GM12878 (cell line): ENCODE results near the gene FJX1. TPM values are rescaled to one million over a fixed set of nuclear protein-coding genes. Genes with fewer than 3 reads are reported as not detected.

Source experiments
- ATAC-seq: fragments of 200-7000 bp; cut with Tn5 transposase; 3 replicates; pipeline ENCODE4 v1.9.1; 2020; ENCODE audit warnings: mild to moderate bottlenecking, moderate library complexity
- BruUV-seq: library from RNA; stranded (reverse); fragments of 400-500 nt; replicated peaks from 2 replicates; lab custom pipeline; 2021; lab: Mats Ljungman, UMichigan
- CTCF ChIA-PET: fragments of 300-600 bp; sonication (Branson Sonifier 250); formaldehyde crosslinking; extraction: SDS; loops from one replicate; lab custom pipeline; 2021; ENCODE audit warnings: inconsistent platforms; lab: Yijun Ruan, JAX
- POLR2A ChIA-PET: fragments of 350-600 bp; formaldehyde crosslinking; extraction: SDS; loops from one replicate; lab custom pipeline; 2021; ENCODE audit warnings: inconsistent platforms; lab: Charles Lee
- RAD21 ChIA-PET: fragments of 300-600 bp; sonication (Branson Sonifier 250); formaldehyde crosslinking; loops from one replicate; lab custom pipeline; 2023; ENCODE audit warnings: antibody characterized with exemption; ENCODE audit not compliant: unreplicated experiment; lab: Charles Lee
- SMC1A ChIA-PET: fragments of 300-600 bp; sonication (Branson Sonifier 250); formaldehyde crosslinking; loops from one replicate; lab custom pipeline; 2023; ENCODE audit not compliant: unreplicated experiment, uncharacterized antibody; lab: Charles Lee
- DNase-seq: peaks from one replicate; pipeline ENCODE4 v3.0.0-alpha.2; 2011; ENCODE audit warnings: low read depth, low spot score
- FAIRE-seq: peaks from 3 replicates; lab custom pipeline; 2011; peaks lifted over from hg19 to GRCh38; lab: Jason Lieb, UNC
- H2AFZ ChIP-seq: 2 replicates; pipeline ENCODE4 v1.6.0; 2011; ENCODE audit warnings: low read depth, low read length, control low read depth; ENCODE audit not compliant: control insufficient read depth
- H3K27ac ChIP-seq: 2 replicates; pipeline ENCODE4 v1.5.1; 2011; ENCODE audit warnings: control low read depth; ENCODE audit not compliant: control insufficient read depth, insufficient read depth
- H3K27me3 ChIP-seq, 2 experiments: replicated peaks in 1 of 2; 2 replicates each; pipeline versions ENCODE4 v1.6.0 to v1.6.1; 2011; ENCODE audit warnings: low read length in 1 of 2; ENCODE audit not compliant: control insufficient read depth in 2 of 2, insufficient read depth in 2 of 2
- H3K36me3 ChIP-seq, 2 experiments: 2 replicates each; pipeline ENCODE4 v1.5.1; 2011; ENCODE audit warnings: low read length in 1 of 2; ENCODE audit not compliant: control insufficient read depth in 2 of 2, insufficient read depth in 2 of 2
- H3K4me1 ChIP-seq: 2 replicates; pipeline ENCODE4 v1.6.1; 2011; ENCODE audit warnings: mild to moderate bottlenecking, low read length, moderate library complexity, mixed read lengths; ENCODE audit not compliant: control insufficient read depth, insufficient read depth
- H3K4me2 ChIP-seq: 2 replicates; pipeline ENCODE4 v1.6.0; 2011; ENCODE audit warnings: control low read depth; ENCODE audit not compliant: control insufficient read depth, insufficient read depth
- H3K4me3 ChIP-seq: fragments of 200-600 bp; sonication (generic); 2 replicates; pipeline ENCODE4 v1.5.1; 2016
- H3K79me2 ChIP-seq: 2 replicates; pipeline ENCODE4 v1.6.0; 2011; ENCODE audit warnings: low read length; ENCODE audit not compliant: control insufficient read depth, insufficient read depth
- H3K9ac ChIP-seq: 2 replicates; pipeline ENCODE4 v1.8.0; 2011; ENCODE audit warnings: low read length, control low read depth, mixed read lengths; ENCODE audit not compliant: control insufficient read depth, insufficient read depth
- H3K9me3 ChIP-seq: replicated peaks from 3 replicates; pipeline ENCODE4 v1.5.1; 2011; ENCODE audit warnings: mild to moderate bottlenecking, low read length; ENCODE audit not compliant: control insufficient read depth, insufficient read depth
- H4K20me1 ChIP-seq: 2 replicates; pipeline ENCODE4 v1.6.0; 2011; ENCODE audit not compliant: control insufficient read depth, insufficient read depth
- BACH1 ChIP-seq: fragments of 450-650 bp; IDR thresholded peaks from 2 replicates; pipeline ENCODE4 v1.6.1; 2017; ENCODE audit warnings: mild to moderate bottlenecking, borderline replicate concordance
- CREB1 ChIP-seq: IDR thresholded peaks from 2 replicates; pipeline ENCODE4 v1.6.1; 2012; ENCODE audit warnings: low read depth, mild to moderate bottlenecking, inconsistent platforms
- IRF4 ChIP-seq: IDR thresholded peaks from 2 replicates; pipeline ENCODE4 v1.6.1; 2011; ENCODE audit warnings: low read depth, low read length
- LARP7 ChIP-seq: fragments of 450-650 bp; IDR thresholded peaks from 2 replicates; pipeline ENCODE4 v1.6.1; 2017; ENCODE audit warnings: mild to moderate bottlenecking
- RUNX3 ChIP-seq: IDR thresholded peaks from 2 replicates; pipeline ENCODE4 v1.6.1; 2012; ENCODE audit warnings: low read length, inconsistent platforms
- YY1 ChIP-seq: IDR thresholded peaks from 2 replicates; pipeline ENCODE4 v1.6.1; 2011; ENCODE audit warnings: low read depth, mild to moderate bottlenecking, low read length
- WGBS: methylation state at CpG from one replicate; pipeline ENCODE4 v1.1.6; 2016; ENCODE audit warnings: low lambda C conversion rate; ENCODE audit not compliant: insufficient replicate concordance, insufficient coverage; ENCODE audit errors: missing lambda C conversion rate; 5-methylcytosine and 5-hydroxymethylcytosine counted together
- in situ Hi-C: fragments of 300-500 bp; cut with MboI; formaldehyde crosslinking; loops from 9 replicates; pipeline ENCODE4 v1.14.3; 2018; ENCODE audit warnings: mixed read lengths
- intact Hi-C: fragments of 100-400 bp; cut with micrococcal nuclease; formaldehyde crosslinking; loops from one replicate; pipeline ENCODE4 v1.14.2; 2022; ENCODE audit not compliant: unreplicated experiment
- polyA plus RNA-seq, 11 experiments: library from polyadenylated mRNA; depleted of rRNA in 4 of 11; unstranded in 6 of 11; stranded (reverse) in 5 of 11; fragments of >200 nt; fragmentation: Nextera tagmentation in 4 of 11; fragmentation: Illumina TruSeq in 1 of 11; extraction: Ambion mirVana in 4 of 11; extraction: Trizol in 1 of 11; gene quantifications; 1 replicate in 1 of 11; 2 replicates in 10 of 11; pipeline versions ENCODE4 v1.2.1 to v1.2.3, GENCODE V29; 2011 to 2016; ENCODE audit warnings: inconsistent platforms in 2 of 11, missing spikeins in 2 of 11, low read depth in 1 of 11
- total RNA-seq, 4 experiments: library from RNA; depleted of rRNA in 3 of 4; stranded (reverse); fragments of >200 nt in 3 of 4; fragmentation: Illumina TruSeq in 1 of 4; extraction: Trizol in 1 of 4; gene quantifications; 2 replicates each; pipeline versions ENCODE4 v1.2.1 to v1.2.3, GENCODE V29; 2013 to 2021
- TF ChIP-seq, protein P1 (sequence below): fragments of 450-650 bp; IDR thresholded peaks from 2 replicates; pipeline ENCODE4 v1.6.1; 2017; ENCODE audit warnings: mild to moderate bottlenecking, moderate library complexity
- TF ChIP-seq, protein P2 (sequence below): IDR thresholded peaks from 2 replicates; pipeline ENCODE4 v1.6.1; 2012; ENCODE audit warnings: mild to moderate bottlenecking, low read depth, low read length

The FJX1 gene
- total and polyA plus RNA-seq, 10 of the 15 experiments (the other 5 are each of a cell fraction or from before 2014, with no cell fraction given), result 1.7 to 26.1 (median 10.0) TPM

GRCh38 chr11:35571696-35572095 lies 46.6 kb upstream of the FJX1 start (continued):
- TF ChIP-seq, protein P1, sequence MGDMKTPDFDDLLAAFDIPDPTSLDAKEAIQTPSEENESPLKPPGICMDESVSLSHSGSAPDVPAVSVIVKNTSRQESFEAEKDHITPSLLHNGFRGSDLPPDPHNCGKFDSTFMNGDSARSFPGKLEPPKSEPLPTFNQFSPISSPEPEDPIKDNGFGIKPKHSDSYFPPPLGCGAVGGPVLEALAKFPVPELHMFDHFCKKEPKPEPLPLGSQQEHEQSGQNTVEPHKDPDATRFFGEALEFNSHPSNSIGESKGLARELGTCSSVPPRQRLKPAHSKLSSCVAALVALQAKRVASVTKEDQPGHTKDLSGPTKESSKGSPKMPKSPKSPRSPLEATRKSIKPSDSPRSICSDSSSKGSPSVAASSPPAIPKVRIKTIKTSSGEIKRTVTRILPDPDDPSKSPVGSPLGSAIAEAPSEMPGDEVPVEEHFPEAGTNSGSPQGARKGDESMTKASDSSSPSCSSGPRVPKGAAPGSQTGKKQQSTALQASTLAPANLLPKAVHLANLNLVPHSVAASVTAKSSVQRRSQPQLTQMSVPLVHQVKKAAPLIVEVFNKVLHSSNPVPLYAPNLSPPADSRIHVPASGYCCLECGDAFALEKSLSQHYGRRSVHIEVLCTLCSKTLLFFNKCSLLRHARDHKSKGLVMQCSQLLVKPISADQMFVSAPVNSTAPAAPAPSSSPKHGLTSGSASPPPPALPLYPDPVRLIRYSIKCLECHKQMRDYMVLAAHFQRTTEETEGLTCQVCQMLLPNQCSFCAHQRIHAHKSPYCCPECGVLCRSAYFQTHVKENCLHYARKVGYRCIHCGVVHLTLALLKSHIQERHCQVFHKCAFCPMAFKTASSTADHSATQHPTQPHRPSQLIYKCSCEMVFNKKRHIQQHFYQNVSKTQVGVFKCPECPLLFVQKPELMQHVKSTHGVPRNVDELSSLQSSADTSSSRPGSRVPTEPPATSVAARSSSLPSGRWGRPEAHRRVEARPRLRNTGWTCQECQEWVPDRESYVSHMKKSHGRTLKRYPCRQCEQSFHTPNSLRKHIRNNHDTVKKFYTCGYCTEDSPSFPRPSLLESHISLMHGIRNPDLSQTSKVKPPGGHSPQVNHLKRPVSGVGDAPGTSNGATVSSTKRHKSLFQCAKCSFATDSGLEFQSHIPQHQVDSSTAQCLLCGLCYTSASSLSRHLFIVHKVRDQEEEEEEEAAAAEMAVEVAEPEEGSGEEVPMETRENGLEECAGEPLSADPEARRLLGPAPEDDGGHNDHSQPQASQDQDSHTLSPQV, result no peak

DNA sequence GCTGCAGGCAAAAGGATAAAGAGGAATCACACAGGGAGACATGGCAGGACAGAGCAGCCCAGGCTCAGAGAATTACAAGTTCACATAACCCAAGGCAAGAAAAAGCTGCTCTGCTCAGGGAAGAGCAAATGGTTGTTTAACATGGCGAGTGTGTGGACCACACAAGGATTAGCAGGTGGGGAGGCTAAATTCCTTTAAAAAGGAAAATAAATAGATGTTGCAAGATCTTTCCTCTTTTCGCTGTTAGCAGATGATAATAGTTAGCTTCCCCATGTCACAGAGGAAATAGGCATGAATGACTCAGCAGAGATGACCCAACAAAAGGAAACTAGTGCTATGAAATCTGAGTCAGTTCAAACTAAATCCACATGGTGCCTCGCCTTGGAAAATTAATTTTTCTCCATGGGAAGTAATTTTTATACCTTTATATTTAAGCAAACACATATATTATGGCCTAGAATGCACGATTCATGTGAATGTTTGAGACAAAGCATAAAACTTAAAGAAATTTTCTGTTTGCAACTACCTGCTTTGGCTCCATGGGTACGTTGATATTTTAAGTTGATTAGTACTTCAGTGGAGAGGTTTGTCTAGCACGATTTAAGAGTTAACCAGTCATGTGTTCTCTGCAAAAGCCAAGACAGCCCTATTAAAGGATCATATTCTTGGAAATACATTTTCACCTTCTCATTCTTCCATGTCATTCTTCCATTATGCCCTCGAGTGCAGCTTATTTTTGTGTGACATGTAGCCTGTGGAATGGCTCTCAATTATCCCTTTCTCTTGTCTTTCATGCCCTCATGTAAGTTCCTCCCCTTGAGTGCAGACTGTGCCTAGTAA lies 38.5 kb upstream of the FJX1 start:
- H3K4me2 ChIP-seq, result no peak overlapping the region
- H3K9me3 ChIP-seq, result no peaks in the 10 kb centered on the region
- TF ChIP-seq CREB1, result no peak
- no peak for TF ChIP-seq LARP7
- TF ChIP-seq RUNX3, result no peak
- no peak for TF ChIP-seq YY1
- no peak for TF ChIP-seq IRF4
- TF ChIP-seq, protein P2, sequence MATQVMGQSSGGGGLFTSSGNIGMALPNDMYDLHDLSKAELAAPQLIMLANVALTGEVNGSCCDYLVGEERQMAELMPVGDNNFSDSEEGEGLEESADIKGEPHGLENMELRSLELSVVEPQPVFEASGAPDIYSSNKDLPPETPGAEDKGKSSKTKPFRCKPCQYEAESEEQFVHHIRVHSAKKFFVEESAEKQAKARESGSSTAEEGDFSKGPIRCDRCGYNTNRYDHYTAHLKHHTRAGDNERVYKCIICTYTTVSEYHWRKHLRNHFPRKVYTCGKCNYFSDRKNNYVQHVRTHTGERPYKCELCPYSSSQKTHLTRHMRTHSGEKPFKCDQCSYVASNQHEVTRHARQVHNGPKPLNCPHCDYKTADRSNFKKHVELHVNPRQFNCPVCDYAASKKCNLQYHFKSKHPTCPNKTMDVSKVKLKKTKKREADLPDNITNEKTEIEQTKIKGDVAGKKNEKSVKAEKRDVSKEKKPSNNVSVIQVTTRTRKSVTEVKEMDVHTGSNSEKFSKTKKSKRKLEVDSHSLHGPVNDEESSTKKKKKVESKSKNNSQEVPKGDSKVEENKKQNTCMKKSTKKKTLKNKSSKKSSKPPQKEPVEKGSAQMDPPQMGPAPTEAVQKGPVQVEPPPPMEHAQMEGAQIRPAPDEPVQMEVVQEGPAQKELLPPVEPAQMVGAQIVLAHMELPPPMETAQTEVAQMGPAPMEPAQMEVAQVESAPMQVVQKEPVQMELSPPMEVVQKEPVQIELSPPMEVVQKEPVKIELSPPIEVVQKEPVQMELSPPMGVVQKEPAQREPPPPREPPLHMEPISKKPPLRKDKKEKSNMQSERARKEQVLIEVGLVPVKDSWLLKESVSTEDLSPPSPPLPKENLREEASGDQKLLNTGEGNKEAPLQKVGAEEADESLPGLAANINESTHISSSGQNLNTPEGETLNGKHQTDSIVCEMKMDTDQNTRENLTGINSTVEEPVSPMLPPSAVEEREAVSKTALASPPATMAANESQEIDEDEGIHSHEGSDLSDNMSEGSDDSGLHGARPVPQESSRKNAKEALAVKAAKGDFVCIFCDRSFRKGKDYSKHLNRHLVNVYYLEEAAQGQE, result no peak
- TF ChIP-seq BACH1, result no peak
- TF ChIP-seq, all 136 proteins: peak for 0
- no peaks in the 10 kb centered on the region for H3K4me1 ChIP-seq
- POLR2A ChIA-PET, result no interaction called here
- no peak overlapping the region for H3K9ac ChIP-seq
- BruUV-seq, result no TSS peak
- RAD21 ChIA-PET, result no interaction called here
- no peaks in the 10 kb centered on the region for H4K20me1 ChIP-seq
- intact Hi-C loops (no loop called here), in situ Hi-C loops (no loop called here)
- CTCF ChIA-PET, result no interaction called here
- no peaks in the 10 kb centered on the region for H3K79me2 ChIP-seq
- DNase-seq (no peak), FAIRE-seq (no peak), ATAC-seq (no peak)
- 0 out of 4 replicates have a peak, but pooled peaks cover 0 to 6% of the 10 kb centered on the region in 2 experiments for H3K27me3 ChIP-seq
- WGBS, result 20% methylated on average over 7 of the region's 7 CpGs
- H2AFZ ChIP-seq, result no peak overlapping the region
- H3K27ac ChIP-seq, result no peak overlapping the region
- H3K4me3 ChIP-seq, result no peak overlapping the region
- SMC1A ChIA-PET, result no interaction called here
- no peaks in the 10 kb centered on the region for H3K36me3 ChIP-seq
